ENCODE results near the gene TANGO2. TPM values are rescaled to one million over a fixed set of nuclear protein-coding genes. Genes with fewer than 3 reads are reported as not detected.

Gene TANGO2
- total RNA-seq, 1 donor = 43.8 TPM

DNA sequence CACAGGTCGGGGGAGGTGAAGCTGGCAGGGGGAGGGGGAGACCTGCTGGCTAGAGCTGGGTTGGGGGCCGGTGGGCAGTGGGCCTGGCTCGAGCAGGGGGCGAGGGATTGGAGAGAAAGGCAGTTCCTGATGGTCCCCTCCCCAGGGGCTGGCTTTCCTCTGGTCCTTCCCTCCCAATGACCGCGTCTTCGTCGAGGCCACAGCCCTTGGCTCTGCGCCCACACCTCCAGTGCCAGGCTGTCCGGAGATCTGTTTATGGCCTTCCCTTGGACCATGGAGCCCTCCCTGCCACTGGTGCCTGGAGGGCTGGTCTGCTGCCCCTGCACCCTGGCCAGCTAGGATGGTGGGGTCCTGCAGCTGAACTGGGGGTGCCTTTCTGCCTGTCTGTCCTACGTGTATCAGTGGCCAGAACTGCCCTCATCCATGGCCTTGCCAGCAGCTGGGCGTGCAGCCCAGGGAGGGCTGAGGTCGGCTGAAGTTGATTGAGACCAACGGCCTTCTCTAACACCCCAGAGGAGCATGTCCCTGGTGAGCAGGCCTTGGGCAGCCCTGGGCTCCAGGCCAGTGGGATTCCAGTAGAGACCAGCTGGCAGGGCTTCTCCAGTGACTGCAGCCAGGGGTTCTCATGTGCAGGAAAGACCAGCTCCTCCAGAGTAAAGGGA, 12.3 kb downstream of the TANGO2 start:
- TF ChIP-seq, protein P1, sequence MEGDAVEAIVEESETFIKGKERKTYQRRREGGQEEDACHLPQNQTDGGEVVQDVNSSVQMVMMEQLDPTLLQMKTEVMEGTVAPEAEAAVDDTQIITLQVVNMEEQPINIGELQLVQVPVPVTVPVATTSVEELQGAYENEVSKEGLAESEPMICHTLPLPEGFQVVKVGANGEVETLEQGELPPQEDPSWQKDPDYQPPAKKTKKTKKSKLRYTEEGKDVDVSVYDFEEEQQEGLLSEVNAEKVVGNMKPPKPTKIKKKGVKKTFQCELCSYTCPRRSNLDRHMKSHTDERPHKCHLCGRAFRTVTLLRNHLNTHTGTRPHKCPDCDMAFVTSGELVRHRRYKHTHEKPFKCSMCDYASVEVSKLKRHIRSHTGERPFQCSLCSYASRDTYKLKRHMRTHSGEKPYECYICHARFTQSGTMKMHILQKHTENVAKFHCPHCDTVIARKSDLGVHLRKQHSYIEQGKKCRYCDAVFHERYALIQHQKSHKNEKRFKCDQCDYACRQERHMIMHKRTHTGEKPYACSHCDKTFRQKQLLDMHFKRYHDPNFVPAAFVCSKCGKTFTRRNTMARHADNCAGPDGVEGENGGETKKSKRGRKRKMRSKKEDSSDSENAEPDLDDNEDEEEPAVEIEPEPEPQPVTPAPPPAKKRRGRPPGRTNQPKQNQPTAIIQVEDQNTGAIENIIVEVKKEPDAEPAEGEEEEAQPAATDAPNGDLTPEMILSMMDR (IDR thresholded peaks at IDR 0.05; ENCODE audit: extremely low read depth, low read depth, low read length) = no peak
- no peaks in the 10 kb centered on the region for H3K27me3 ChIP-seq (ENCODE audit: insufficient read depth, low read length)
- H3K4me3 ChIP-seq (ENCODE audit: insufficient read depth, low read length) = no peak overlapping the region
- DNase-seq (ENCODE audit: insufficient read length, low spot score, missing footprints) = peak; percentile 83
- peaks cover 60% of the 10 kb centered on the region for H4K20me1 ChIP-seq (ENCODE audit: insufficient read depth, low read length)
- H3K4me2 ChIP-seq (ENCODE audit: insufficient read depth, low read length) = no peak overlapping the region
- H3K79me2 ChIP-seq (ENCODE audit: insufficient read depth, low read length) = peaks cover 78% of the 10 kb centered on the region
- H2AFZ ChIP-seq (ENCODE audit: low read length) = no peak overlapping the region
- H3K36me3 ChIP-seq (ENCODE audit: insufficient read depth, low read length) = peaks cover 23% of the 10 kb centered on the region
- H3K27ac ChIP-seq (ENCODE audit: low read depth, low read length) = no peak overlapping the region
- H3K9me3 ChIP-seq (ENCODE audit: low read depth, low read length) = no peaks in the 10 kb centered on the region
- H3K4me1 ChIP-seq (ENCODE audit: insufficient read depth, low read length) = peaks cover 7% of the 10 kb centered on the region

DNA sequence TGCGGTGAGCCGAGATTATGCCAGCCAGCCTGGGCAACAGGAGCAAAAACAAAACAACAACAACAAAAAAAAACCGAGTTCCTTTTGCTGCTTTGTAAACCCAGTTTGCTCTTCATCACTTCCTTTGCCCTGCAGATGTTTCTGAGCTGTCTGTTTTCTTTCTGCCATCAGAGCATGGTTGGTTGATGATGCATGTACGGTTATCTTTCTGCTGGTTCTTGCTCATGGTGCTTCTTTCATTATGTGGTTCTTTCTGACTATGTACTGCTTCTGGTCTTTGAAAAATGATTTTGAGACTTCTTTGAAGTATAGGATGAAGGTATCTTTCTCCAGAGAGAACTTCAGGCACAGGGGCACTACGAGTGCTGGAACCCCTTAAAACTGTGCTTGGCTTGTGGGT, 13.2 kb downstream of the TANGO2 start:
- no peak overlapping the region for H3K4me3 ChIP-seq (ENCODE audit: insufficient read depth, low read length)
- H3K36me3 ChIP-seq (ENCODE audit: insufficient read depth, low read length) = peaks cover 26% of the 10 kb centered on the region
- no peak overlapping the region for H2AFZ ChIP-seq (ENCODE audit: low read length)
- peaks cover 69% of the 10 kb centered on the region for H3K79me2 ChIP-seq (ENCODE audit: insufficient read depth, low read length)
- H3K4me1 ChIP-seq (ENCODE audit: insufficient read depth, low read length) = peaks cover 7% of the 10 kb centered on the region
- DNase-seq (ENCODE audit: insufficient read length, low spot score, missing footprints) = peak; percentile 85
- TF ChIP-seq, protein P1 (IDR thresholded peaks at IDR 0.05; ENCODE audit: extremely low read depth, low read depth, low read length) = no peak
- no peaks in the 10 kb centered on the region for H3K27me3 ChIP-seq (ENCODE audit: insufficient read depth, low read length)
- no peak overlapping the region for H3K4me2 ChIP-seq (ENCODE audit: insufficient read depth, low read length)
- no peak overlapping the region for H3K27ac ChIP-seq (ENCODE audit: low read depth, low read length)
- H3K9me3 ChIP-seq (ENCODE audit: low read depth, low read length) = no peaks in the 10 kb centered on the region
- H4K20me1 ChIP-seq (ENCODE audit: insufficient read depth, low read length) = peaks cover 50% of the 10 kb centered on the region

DNA sequence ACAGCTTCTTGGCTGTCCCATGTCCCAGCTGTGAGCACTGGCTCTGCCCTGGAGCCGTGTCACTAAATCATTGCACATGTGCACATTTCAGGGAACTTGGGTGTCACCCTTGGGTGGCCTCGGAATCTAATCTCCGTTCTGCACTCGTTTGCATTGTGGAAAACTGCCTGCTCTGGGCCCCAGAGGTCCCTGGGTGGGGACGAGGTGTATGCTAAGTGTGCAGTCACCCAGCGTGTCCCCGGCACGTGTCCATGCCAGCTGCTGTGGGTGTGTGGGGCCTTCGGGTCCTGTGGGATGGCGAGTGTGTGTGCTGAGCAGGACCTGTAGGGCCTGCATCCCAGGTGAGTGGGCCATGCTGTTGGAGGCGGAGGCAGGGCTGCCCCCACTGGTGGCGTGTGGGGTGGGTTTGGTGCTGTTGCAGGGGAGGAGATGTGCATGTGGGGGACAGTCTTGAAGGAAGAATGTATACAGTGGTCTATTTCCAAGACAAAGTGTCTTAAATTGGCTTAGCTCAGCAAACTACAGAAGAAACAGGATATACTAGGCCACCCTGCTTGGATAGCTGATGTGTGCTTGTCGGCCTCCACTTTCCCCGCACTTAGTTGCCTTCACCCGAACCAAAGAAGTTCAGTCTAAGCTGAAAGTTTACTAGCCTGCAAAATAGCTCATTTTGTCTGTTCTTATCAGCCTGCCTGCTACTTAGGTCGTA, 14.6 kb downstream of the TANGO2 start:
- no peaks in the 10 kb centered on the region for H3K27me3 ChIP-seq (ENCODE audit: insufficient read depth, low read length)
- DNase-seq (ENCODE audit: insufficient read length, low spot score, missing footprints) = peak; percentile 43
- H4K20me1 ChIP-seq (ENCODE audit: insufficient read depth, low read length) = peaks cover 43% of the 10 kb centered on the region
- no peak overlapping the region for H3K27ac ChIP-seq (ENCODE audit: low read depth, low read length)
- no peak overlapping the region for H3K4me2 ChIP-seq (ENCODE audit: insufficient read depth, low read length)
- peaks cover 32% of the 10 kb centered on the region for H3K36me3 ChIP-seq (ENCODE audit: insufficient read depth, low read length)
- TF ChIP-seq, protein P1 (IDR thresholded peaks at IDR 0.05; ENCODE audit: extremely low read depth, low read depth, low read length) = no peak
- peaks cover 7% of the 10 kb centered on the region for H3K4me1 ChIP-seq (ENCODE audit: insufficient read depth, low read length)
- no peak overlapping the region for H2AFZ ChIP-seq (ENCODE audit: low read length)
- no peak overlapping the region for H3K4me3 ChIP-seq (ENCODE audit: insufficient read depth, low read length)
- H3K9me3 ChIP-seq (ENCODE audit: low read depth, low read length) = no peaks in the 10 kb centered on the region
- H3K79me2 ChIP-seq (ENCODE audit: insufficient read depth, low read length) = peaks cover 61% of the 10 kb centered on the region

DNA sequence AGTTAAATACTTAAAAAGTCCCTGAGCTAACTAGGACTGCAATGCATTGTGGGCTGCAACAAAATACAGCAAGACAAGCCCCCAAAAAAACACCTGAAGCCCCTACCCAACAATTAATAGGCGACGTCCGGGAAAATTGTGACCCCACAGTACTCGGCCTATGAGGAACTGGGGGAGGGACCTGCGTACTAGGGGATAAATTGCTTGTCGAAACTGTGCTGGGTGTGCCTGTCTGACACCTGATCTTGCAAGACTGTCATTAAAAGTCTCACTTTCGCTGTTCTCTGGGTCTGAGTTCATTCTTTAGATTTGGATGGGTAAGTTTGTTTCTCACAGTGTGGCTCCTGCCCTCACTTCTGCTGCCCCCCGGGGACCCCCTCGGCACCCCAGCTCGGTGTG, 15.2 kb downstream of the TANGO2 start:
- Histone ChIP-seq H3K79me2 (ENCODE audit: insufficient read depth, low read length) (peaks cover 60% of the 10 kb centered on the region), H3K4me1 (ENCODE audit: insufficient read depth, low read length) (peaks cover 7% of the 10 kb centered on the region), H3K27me3 (ENCODE audit: insufficient read depth, low read length) (no peaks in the 10 kb centered on the region), H3K4me3 (ENCODE audit: insufficient read depth, low read length) (no peak overlapping the region), H2AFZ (ENCODE audit: low read length) (no peak overlapping the region), H3K9me3 (ENCODE audit: low read depth, low read length) (no peaks in the 10 kb centered on the region), H3K4me2 (ENCODE audit: insufficient read depth, low read length) (no peak overlapping the region), H3K36me3 (ENCODE audit: insufficient read depth, low read length) (peaks cover 34% of the 10 kb centered on the region), H3K27ac (ENCODE audit: low read depth, low read length) (no peak overlapping the region), H4K20me1 (ENCODE audit: insufficient read depth, low read length) (peaks cover 41% of the 10 kb centered on the region)
- TF ChIP-seq, protein P1 (IDR thresholded peaks at IDR 0.05; ENCODE audit: extremely low read depth, low read depth, low read length) = no peak
- no peak for DNase-seq (ENCODE audit: insufficient read length, low spot score, missing footprints)

Measured in osteoblast (primary cell).